ENCODE data around the gene HCFC1.

Gene HCFC1

DNA sequence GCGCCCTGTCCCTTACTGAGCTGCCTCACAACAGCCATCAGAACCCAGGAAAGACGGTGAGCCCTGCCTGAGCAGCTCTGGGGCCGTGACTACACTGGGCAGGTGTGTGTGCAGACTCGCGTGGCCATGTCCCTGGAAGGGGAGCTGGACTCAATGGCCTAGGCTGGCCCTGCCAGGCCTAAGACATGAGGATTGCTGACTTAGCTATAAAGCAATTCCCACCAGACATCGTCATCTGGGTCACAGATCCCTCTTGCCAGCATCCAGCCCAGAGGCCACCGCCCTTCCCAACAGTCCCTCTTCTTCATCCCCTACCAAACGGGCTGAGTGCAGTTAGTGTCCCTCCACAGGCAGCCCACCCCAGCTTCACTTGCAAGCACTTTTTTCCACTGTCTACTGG, 40.5 kb downstream of the HCFC1 start:
- no peak overlapping the region for H2AFZ ChIP-seq (ENCODE audit: low read depth, low read length)
- H3K27ac ChIP-seq (ENCODE audit: low read length, poor library complexity, severe bottlenecking) = no peak overlapping the region
- peaks cover 5% of the 10 kb centered on the region for H3K79me1 ChIP-seq (replicated peaks; ENCODE audit: low read length, poor library complexity, severe bottlenecking)
- no peak overlapping the region for H3K14ac ChIP-seq (ENCODE audit: low read length in 2 of 2)
- peaks cover 34 to 37% of the 10 kb centered on the region in 2 experiments for H3K36me3 ChIP-seq (ENCODE audit: control insufficient read depth in 1 of 2, insufficient read depth in 2 of 2, low read depth in 1 of 2, low read length in 2 of 2)
- 98% methylated on average over 6 of the region's 8 CpGs for WGBS
- no peak overlapping the region for H4K8ac ChIP-seq (ENCODE audit: low read length)
- H2BK5ac ChIP-seq (ENCODE audit: low read depth, low read length, poor library complexity, severe bottlenecking) = no peak overlapping the region
- no peaks in the 10 kb centered on the region for H3K9me3 ChIP-seq (ENCODE audit: control insufficient read depth, low read length)
- peaks cover 0 to 3% of the 10 kb centered on the region in 2 experiments for H3K27me3 ChIP-seq (ENCODE audit: control insufficient read depth in 1 of 2, insufficient read depth in 1 of 2, low read length in 2 of 2)
- H3K9ac ChIP-seq (ENCODE audit: low read length) = no peak overlapping the region
- no peak overlapping the region for H3K18ac ChIP-seq (ENCODE audit: low read depth in 1 of 2, low read length in 2 of 2)
- no peak overlapping the region for H3K4ac ChIP-seq (ENCODE audit: low read depth in 1 of 2, low read length in 2 of 2)
- no peak overlapping the region for H2BK120ac ChIP-seq (ENCODE audit: low read depth, low read length)
- peak overlapping the region in 1 of 2 experiments; percentile 39 for H2BK12ac ChIP-seq (ENCODE audit: low read length in 2 of 2)
- H2BK15ac ChIP-seq (ENCODE audit: low read depth, poor library complexity, severe bottlenecking) = no peak overlapping the region
- no peak overlapping the region for H3K4me3 ChIP-seq (ENCODE audit: insufficient read depth in 1 of 2, low read depth in 1 of 2, low read length in 2 of 2)
- H3K23ac ChIP-seq (ENCODE audit: low read length in 2 of 2) = no peak overlapping the region
- no peak overlapping the region for H3K4me2 ChIP-seq (ENCODE audit: low read length, poor library complexity, severe bottlenecking)
- peaks cover 22% of the 10 kb centered on the region for H3K4me1 ChIP-seq (ENCODE audit: control insufficient read depth, insufficient read depth, low read depth, low read length)
- no peak for DNase-seq
- H4K91ac ChIP-seq (ENCODE audit: low read length) = no peak overlapping the region
- H2AK5ac ChIP-seq (ENCODE audit: low read length, severe bottlenecking) = no peak overlapping the region

- Histone ChIP-seq H3K4me3 (ENCODE audit: insufficient read depth in 1 of 2, low read depth in 1 of 2, low read length in 2 of 2) (no peak overlapping the region), H3K4me1 (ENCODE audit: control insufficient read depth, insufficient read depth, low read depth, low read length) (peaks cover 23% of the 10 kb centered on the region), H3K36me3 (ENCODE audit: control insufficient read depth in 1 of 2, insufficient read depth in 2 of 2, low read depth in 1 of 2, low read length in 2 of 2) (peaks cover 34 to 37% of the 10 kb centered on the region in 2 experiments), H4K8ac (ENCODE audit: low read length) (no peak overlapping the region), H3K27me3 (ENCODE audit: control insufficient read depth in 1 of 2, insufficient read depth in 1 of 2, low read length in 2 of 2) (peaks cover 0 to 10% of the 10 kb centered on the region in 2 experiments), H3K79me1 (replicated peaks; ENCODE audit: low read length, poor library complexity, severe bottlenecking) (peaks cover 5% of the 10 kb centered on the region), H3K4ac (ENCODE audit: low read depth in 1 of 2, low read length in 2 of 2) (no peak overlapping the region), H3K18ac (ENCODE audit: low read depth in 1 of 2, low read length in 2 of 2) (no peak overlapping the region), H4K91ac (ENCODE audit: low read length) (no peak overlapping the region), H3K27ac (ENCODE audit: low read length, poor library complexity, severe bottlenecking) (no peak overlapping the region), H2AK5ac (ENCODE audit: low read length, severe bottlenecking) (no peak overlapping the region), H3K23ac (ENCODE audit: low read length in 2 of 2) (no peak overlapping the region), H3K14ac (ENCODE audit: low read length in 2 of 2) (no peak overlapping the region), H2BK12ac (ENCODE audit: low read length in 2 of 2) (no peak overlapping the region), H2AFZ (ENCODE audit: low read depth, low read length) (no peak overlapping the region), H2BK5ac (ENCODE audit: low read depth, low read length, poor library complexity, severe bottlenecking) (no peak overlapping the region), H2BK120ac (ENCODE audit: low read depth, low read length) (no peak overlapping the region), H3K9ac (ENCODE audit: low read length) (no peak overlapping the region), H2BK15ac (ENCODE audit: low read depth, poor library complexity, severe bottlenecking) (no peak overlapping the region), H3K4me2 (ENCODE audit: low read length, poor library complexity, severe bottlenecking) (no peak overlapping the region), H3K9me3 (ENCODE audit: control insufficient read depth, low read length) (no peaks in the 10 kb centered on the region)
- no peak for DNase-seq
- 89% methylated on average over 25 of the region's 31 CpGs for WGBS
Observed at GRCh38 chrX:153930011-153930910, 41.4 kb downstream of the HCFC1 start.

DNA sequence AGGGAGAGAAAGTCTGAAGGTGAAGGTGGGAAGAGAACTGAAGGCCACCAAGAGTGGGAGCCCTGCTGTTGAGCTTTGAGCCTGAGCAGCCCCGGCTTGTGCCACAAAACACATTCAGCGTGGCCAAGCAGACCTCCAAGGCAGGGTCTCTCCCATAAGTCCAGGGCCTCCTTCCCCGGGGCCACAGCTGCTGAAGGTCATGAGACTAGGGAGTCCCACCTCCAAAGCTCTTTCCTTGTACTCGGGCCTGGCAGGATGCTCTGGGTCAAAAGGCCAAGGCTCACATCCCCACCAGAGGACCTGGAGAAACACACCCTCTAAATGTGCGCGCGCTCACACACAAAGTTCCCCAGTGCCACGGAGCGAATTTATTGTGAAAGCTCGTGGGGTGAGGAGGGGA, 42.0 kb downstream of the HCFC1 start:
- no peak overlapping the region for H2BK15ac ChIP-seq (ENCODE audit: low read depth, poor library complexity, severe bottlenecking)
- 87% methylated on average over 4 of the region's 10 CpGs for WGBS
- no peak for DNase-seq

GRCh38 chrX:153928846-153929245, 42.8 kb downstream of the HCFC1 start:
- no peak overlapping the region for H3K4ac ChIP-seq (ENCODE audit: low read depth in 1 of 2, low read length in 2 of 2)
- 83% methylated on average over 5 of the region's 9 CpGs for WGBS

More for the DNA sequence above, 42.0 kb downstream of the HCFC1 start:
- no peak overlapping the region for H4K91ac ChIP-seq (ENCODE audit: low read length)
- no peak overlapping the region for H2BK5ac ChIP-seq (ENCODE audit: low read depth, low read length, poor library complexity, severe bottlenecking)
- no peak overlapping the region for H3K4ac ChIP-seq (ENCODE audit: low read depth in 1 of 2, low read length in 2 of 2)
- H2AK5ac ChIP-seq (ENCODE audit: low read length, severe bottlenecking) = no peak overlapping the region
- H3K79me1 ChIP-seq (replicated peaks; ENCODE audit: low read length, poor library complexity, severe bottlenecking) = peaks cover 5% of the 10 kb centered on the region
- H3K27ac ChIP-seq (ENCODE audit: low read length, poor library complexity, severe bottlenecking) = no peak overlapping the region
- no peak overlapping the region for H2BK12ac ChIP-seq (ENCODE audit: low read length in 2 of 2)
- peaks cover 22% of the 10 kb centered on the region for H3K4me1 ChIP-seq (ENCODE audit: control insufficient read depth, insufficient read depth, low read depth, low read length)
- no peak overlapping the region for H3K14ac ChIP-seq (ENCODE audit: low read length in 2 of 2)
- peaks cover 34 to 37% of the 10 kb centered on the region in 2 experiments for H3K36me3 ChIP-seq (ENCODE audit: control insufficient read depth in 1 of 2, insufficient read depth in 2 of 2, low read depth in 1 of 2, low read length in 2 of 2)
- no peak overlapping the region for H3K4me2 ChIP-seq (ENCODE audit: low read length, poor library complexity, severe bottlenecking)
- peaks cover 0 to 16% of the 10 kb centered on the region in 2 experiments for H3K27me3 ChIP-seq (ENCODE audit: control insufficient read depth in 1 of 2, insufficient read depth in 1 of 2, low read length in 2 of 2)
- H3K18ac ChIP-seq (ENCODE audit: low read depth in 1 of 2, low read length in 2 of 2) = no peak overlapping the region
- H2AFZ ChIP-seq (ENCODE audit: low read depth, low read length) = no peak overlapping the region
- no peak overlapping the region for H3K9ac ChIP-seq (ENCODE audit: low read length)
- H4K8ac ChIP-seq (ENCODE audit: low read length) = no peak overlapping the region
- no peaks in the 10 kb centered on the region for H3K9me3 ChIP-seq (ENCODE audit: control insufficient read depth, low read length)
- no peak overlapping the region for H3K4me3 ChIP-seq (ENCODE audit: insufficient read depth in 1 of 2, low read depth in 1 of 2, low read length in 2 of 2)
- H3K23ac ChIP-seq (ENCODE audit: low read length in 2 of 2) = no peak overlapping the region
- H2BK120ac ChIP-seq (ENCODE audit: low read depth, low read length) = no peak overlapping the region

More at GRCh38 chrX:153928846-153929245, 42.8 kb downstream of the HCFC1 start:
- no peak for DNase-seq
- Histone ChIP-seq H3K27me3 (ENCODE audit: control insufficient read depth in 1 of 2, insufficient read depth in 1 of 2, low read length in 2 of 2) (peaks cover 0 to 23% of the 10 kb centered on the region in 2 experiments), H3K79me1 (replicated peaks; ENCODE audit: low read length, poor library complexity, severe bottlenecking) (peaks cover 5% of the 10 kb centered on the region), H3K36me3 (ENCODE audit: control insufficient read depth in 1 of 2, insufficient read depth in 2 of 2, low read depth in 1 of 2, low read length in 2 of 2) (peaks cover 34 to 37% of the 10 kb centered on the region in 2 experiments), H2BK12ac (ENCODE audit: low read length in 2 of 2) (no peak overlapping the region), H3K18ac (ENCODE audit: low read depth in 1 of 2, low read length in 2 of 2) (no peak overlapping the region), H3K14ac (ENCODE audit: low read length in 2 of 2) (no peak overlapping the region), H2BK15ac (ENCODE audit: low read depth, poor library complexity, severe bottlenecking) (no peak overlapping the region), H3K4me2 (ENCODE audit: low read length, poor library complexity, severe bottlenecking) (no peak overlapping the region), H4K91ac (ENCODE audit: low read length) (no peak overlapping the region), H3K4me1 (ENCODE audit: control insufficient read depth, insufficient read depth, low read depth, low read length) (peaks cover 23% of the 10 kb centered on the region), H2AFZ (ENCODE audit: low read depth, low read length) (no peak overlapping the region), H2BK5ac (ENCODE audit: low read depth, low read length, poor library complexity, severe bottlenecking) (no peak overlapping the region), H3K4me3 (ENCODE audit: insufficient read depth in 1 of 2, low read depth in 1 of 2, low read length in 2 of 2) (no peak overlapping the region), H3K9ac (ENCODE audit: low read length) (no peak overlapping the region), H3K23ac (ENCODE audit: low read length in 2 of 2) (no peak overlapping the region), H3K27ac (ENCODE audit: low read length, poor library complexity, severe bottlenecking) (no peak overlapping the region), H3K9me3 (ENCODE audit: control insufficient read depth, low read length) (no peaks in the 10 kb centered on the region), H2AK5ac (ENCODE audit: low read length, severe bottlenecking) (no peak overlapping the region), H2BK120ac (ENCODE audit: low read depth, low read length) (no peak overlapping the region), H4K8ac (ENCODE audit: low read length) (no peak overlapping the region)

Measured in mesenchymal stem cell (in vitro differentiated cells and primary cell).